K562 (cell line): ENCODE data around the gene ARL8A. TPM values are rescaled to one million over a fixed set of nuclear protein-coding genes. Genes with fewer than 3 reads are reported as not detected.

Experiments
- ARHGAP35 ChIP-seq: fragments of 450-650 bp; IDR thresholded peaks from 2 replicates; pipeline ENCODE4 v1.6.1; 2018; ENCODE audit not compliant: partially characterized antibody
- BCOR ChIP-seq: fragments of 450-650 bp; IDR thresholded peaks from 2 replicates; pipeline ENCODE4 v1.6.1; 2016
- CBFA2T2 ChIP-seq: fragments of 450-650 bp; conservative IDR thresholded peaks from 2 replicates; pipeline ENCODE4 v1.6.1; 2017; ENCODE audit warnings: mild to moderate bottlenecking
- CSDE1 ChIP-seq, 2 experiments: fragments of 450-650 bp; IDR thresholded peaks; 2 replicates each; pipeline ENCODE4 v1.6.1; 2016; ENCODE audit warnings: mild to moderate bottlenecking in 1 of 2
- DPF2 ChIP-seq: fragments of 450-650 bp; IDR thresholded peaks from 2 replicates; pipeline ENCODE4 v1.6.1; 2016
- FIP1L1 ChIP-seq: fragments of 200-400 bp; formaldehyde crosslinking; IDR thresholded peaks from 2 replicates; pipeline ENCODE4 v1.6.1; 2018; ENCODE audit warnings: mild to moderate bottlenecking, low read depth, low read length; ENCODE audit not compliant: poor library complexity, severe bottlenecking
- HNRNPH1 ChIP-seq: fragments of 200-400 bp; formaldehyde crosslinking; optimal IDR thresholded peaks from 2 replicates; pipeline ENCODE3; 2017; ENCODE audit warnings: low read depth, mild to moderate bottlenecking, low read length, moderate library complexity
- MCM3 ChIP-seq: fragments of 450-650 bp; IDR thresholded peaks from 2 replicates; pipeline ENCODE4 v1.6.1; 2016
- NR3C1 ChIP-seq: sonication (generic); formaldehyde crosslinking; IDR thresholded peaks from 2 replicates; pipeline ENCODE4 v1.8.1; 2022; ENCODE audit warnings: missing genetic modification reagents
- PHF20 ChIP-seq: fragments of 450-650 bp; IDR thresholded peaks from 2 replicates; pipeline ENCODE4 v1.6.1; 2018; ENCODE audit not compliant: partially characterized antibody
- RAD21 ChIP-seq, 2 experiments: fragments of 250-450 bp in 1 of 2; fragments of 450-650 bp in 1 of 2; sonication (Bioruptor Pico) in 1 of 2; formaldehyde crosslinking in 1 of 2; IDR thresholded peaks in 1 of 2; conservative IDR thresholded peaks in 1 of 2; 2 replicates each; pipeline versions ENCODE4 v1.4.0 to v1.8.0; 2020 to 2022; ENCODE audit warnings: mild to moderate bottlenecking in 2 of 2, moderate library complexity in 1 of 2
- RAD51 ChIP-seq: fragments of 450-650 bp; IDR thresholded peaks from 2 replicates; pipeline ENCODE4 v1.7.1; 2016; ENCODE audit warnings: low read depth, mild to moderate bottlenecking, borderline replicate concordance
- RBM22 ChIP-seq: fragments of 200-400 bp; formaldehyde crosslinking; IDR thresholded peaks from 2 replicates; pipeline ENCODE4 v1.6.1; 2018; ENCODE audit warnings: low read length, low read depth; ENCODE audit not compliant: poor library complexity, severe bottlenecking
- RREB1 ChIP-seq: fragments of 250-450 bp; sonication (Bioruptor Pico); IDR thresholded peaks from 2 replicates; pipeline ENCODE4 v1.4.0; 2020
- SAP30 ChIP-seq: fragments of 200-600 bp; sonication (generic); IDR thresholded peaks from 2 replicates; pipeline ENCODE4 v1.6.1; 2012; ENCODE audit warnings: borderline replicate concordance, low read depth, mild to moderate bottlenecking, moderate library complexity, low read length, control low read depth, inconsistent platforms; ENCODE audit not compliant: insufficient read depth, poor library complexity, severe bottlenecking
- SMARCA4 ChIP-seq: fragments of 450-650 bp; IDR thresholded peaks from 2 replicates; pipeline ENCODE4 v1.6.1; 2016
- SMARCC2 ChIP-seq: fragments of 450-650 bp; IDR thresholded peaks from 2 replicates; pipeline ENCODE4 v1.6.1; 2017; ENCODE audit warnings: antibody characterized with exemption, moderate library complexity, mild to moderate bottlenecking, low read depth
- TRIM28 ChIP-seq: fragments of 450-650 bp; IDR thresholded peaks from 2 replicates; pipeline ENCODE4 v1.6.1; 2017
- USF1 ChIP-seq: sonication (generic); formaldehyde crosslinking; IDR thresholded peaks from 2 replicates; pipeline ENCODE4 v1.9.0; 2022; ENCODE audit warnings: mild to moderate bottlenecking, missing genetic modification reagents
- ZBTB17 ChIP-seq: fragments of 450-650 bp; formaldehyde crosslinking; IDR thresholded peaks from 2 replicates; pipeline ENCODE4 v1.4.0; 2020; ENCODE audit warnings: mild to moderate bottlenecking
- polyA plus RNA-seq, 8 experiments: library from polyadenylated mRNA; depleted of rRNA in 4 of 8; stranded (reverse) in 5 of 8; unstranded in 3 of 8; fragments of >200 nt; fragmentation: Nextera tagmentation in 2 of 8; fragmentation: Illumina TruSeq in 1 of 8; extraction: Ambion mirVana in 2 of 8; extraction: Trizol in 1 of 8; gene quantifications; 2 replicates each; pipeline versions ENCODE4 v1.2.1 to v1.2.3, GENCODE V29; 2011 to 2014; ENCODE audit warnings: inconsistent platforms in 1 of 8, missing spikeins in 1 of 8
- total RNA-seq, 7 experiments: library from RNA; depleted of rRNA in 6 of 7; stranded (reverse); fragments of >200 nt in 6 of 7; fragmentation: Illumina TruSeq in 2 of 7; extraction: Trizol in 2 of 7; gene quantifications; 2 replicates each; pipeline versions ENCODE4 v1.2.1 to v1.2.3, GENCODE V29; 2011 to 2021; ENCODE audit warnings: low replicate concordance in 1 of 7
- TF ChIP-seq, protein P1 (sequence below): fragments of 450-650 bp; formaldehyde crosslinking; IDR thresholded peaks from 2 replicates; pipeline ENCODE4 v1.4.0; 2022; ENCODE audit warnings: missing genetic modification characterization

The ARL8A gene
- total and polyA plus RNA-seq, 9 of the 15 experiments (the other 6 are each of a cell fraction or from before 2014, with no cell fraction given), result 0.17 to 27.3 (median 15.6) TPM

DNA sequence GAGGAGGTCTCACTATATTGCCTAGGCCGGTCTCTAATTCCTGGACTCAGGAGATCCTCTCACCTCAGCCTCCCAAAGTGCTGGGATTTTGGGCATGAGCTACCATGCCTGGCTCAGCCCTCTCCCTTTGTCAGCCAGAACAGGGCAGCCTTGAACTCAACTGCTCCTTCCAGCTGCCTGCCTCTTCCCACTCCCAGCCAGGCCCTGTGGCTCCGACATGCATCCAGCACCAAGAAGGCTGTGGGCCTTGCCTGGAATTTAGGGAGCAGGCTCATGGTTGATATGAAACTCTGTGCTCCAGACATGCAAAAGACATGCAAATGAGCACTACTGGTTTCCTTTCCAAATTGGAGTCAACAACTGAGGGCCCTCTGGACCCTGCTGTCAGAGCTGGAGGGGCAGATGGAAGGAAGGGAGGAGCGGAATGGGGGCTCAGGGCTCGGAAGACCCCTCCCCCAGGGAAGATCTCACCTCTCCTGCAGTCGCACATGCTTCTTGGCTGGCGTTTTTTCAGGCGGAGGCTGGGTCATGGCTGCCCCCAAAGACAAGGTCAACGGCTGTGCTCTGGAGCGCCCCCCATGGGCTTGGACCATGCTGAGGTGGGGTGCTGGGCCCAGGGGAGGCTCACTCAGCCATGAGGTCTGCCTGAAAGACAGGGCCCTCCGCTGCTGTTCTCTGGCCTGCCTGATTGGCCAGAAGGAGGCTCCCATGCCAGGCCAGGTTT is 14.4 kb upstream of the ARL8A start (continued):
- TF ChIP-seq RREB1 (CRISPR knock-in tag) (no peak; the same call in 1 of the 2 replicates), BCOR (no peak), CSDE1 (IDR thresholded peaks at IDR 0.05) (0 out of 4 replicates have a peak, but pooled peaks of 1 of the 2 experiments have one; percentile 13), SMARCC2 (peak; percentile 56; the same call in 1 of the 2 replicates), RAD21 (CRISPR knock-in tag; conservative IDR thresholded peaks at IDR 0.05 in 1 of 2, IDR thresholded peaks at IDR 0.05 in 1 of 2) (peak in 1 of 2 experiments; percentile 24; a peak in 1 of 4 replicates), RAD51 (peak; percentile 12; the same call in 1 of the 2 replicates), SMARCA4 (peak; percentile 69; the same call in 1 of the 2 replicates), ARHGAP35 (no peak), ZBTB17 (0 out of 2 replicates have a peak, but pooled peaks have one; percentile 18), DPF2 (no peak; the same call in 1 of the 2 replicates), TRIM28 (no peak), RBM22 (no peak), MCM3 (no peak), USF1 (CRISPR knock-in tag) (no peak), FIP1L1 (no peak), SAP30 (no peak), HNRNPH1 (no peak), CBFA2T2 (no peak), PHF20 (peak; percentile 20), NR3C1 (no peak)
- TF ChIP-seq, protein P1, sequence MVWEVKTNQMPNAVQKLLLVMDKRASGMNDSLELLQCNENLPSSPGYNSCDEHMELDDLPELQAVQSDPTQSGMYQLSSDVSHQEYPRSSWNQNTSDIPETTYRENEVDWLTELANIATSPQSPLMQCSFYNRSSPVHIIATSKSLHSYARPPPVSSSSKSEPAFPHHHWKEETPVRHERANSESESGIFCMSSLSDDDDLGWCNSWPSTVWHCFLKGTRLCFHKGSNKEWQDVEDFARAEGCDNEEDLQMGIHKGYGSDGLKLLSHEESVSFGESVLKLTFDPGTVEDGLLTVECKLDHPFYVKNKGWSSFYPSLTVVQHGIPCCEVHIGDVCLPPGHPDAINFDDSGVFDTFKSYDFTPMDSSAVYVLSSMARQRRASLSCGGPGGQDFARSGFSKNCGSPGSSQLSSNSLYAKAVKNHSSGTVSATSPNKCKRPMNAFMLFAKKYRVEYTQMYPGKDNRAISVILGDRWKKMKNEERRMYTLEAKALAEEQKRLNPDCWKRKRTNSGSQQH, result no peak
